ENCODE results near the gene CRYAB.

DNA sequence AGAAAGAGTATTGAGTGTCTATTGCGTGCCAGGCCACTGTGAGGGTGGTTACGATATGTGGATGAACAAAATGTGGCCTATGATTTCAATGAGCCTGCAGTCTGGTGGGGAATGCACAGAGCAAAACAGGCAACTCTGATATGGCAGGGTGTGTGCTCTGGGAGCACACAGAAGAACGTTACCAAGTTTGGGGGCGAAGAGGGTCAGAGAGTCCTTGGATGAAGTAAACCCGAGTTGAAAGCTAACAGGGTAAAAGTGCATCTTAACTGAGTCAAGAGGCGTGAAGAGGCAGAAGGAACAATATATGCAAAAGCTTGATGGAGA, 32.0 kb downstream of the CRYAB start:
- TF ChIP-seq POLR2AphosphoS5 (IDR thresholded peaks at IDR 0.05; ENCODE audit: low read depth) = no peak
- TF ChIP-seq, protein P1, sequence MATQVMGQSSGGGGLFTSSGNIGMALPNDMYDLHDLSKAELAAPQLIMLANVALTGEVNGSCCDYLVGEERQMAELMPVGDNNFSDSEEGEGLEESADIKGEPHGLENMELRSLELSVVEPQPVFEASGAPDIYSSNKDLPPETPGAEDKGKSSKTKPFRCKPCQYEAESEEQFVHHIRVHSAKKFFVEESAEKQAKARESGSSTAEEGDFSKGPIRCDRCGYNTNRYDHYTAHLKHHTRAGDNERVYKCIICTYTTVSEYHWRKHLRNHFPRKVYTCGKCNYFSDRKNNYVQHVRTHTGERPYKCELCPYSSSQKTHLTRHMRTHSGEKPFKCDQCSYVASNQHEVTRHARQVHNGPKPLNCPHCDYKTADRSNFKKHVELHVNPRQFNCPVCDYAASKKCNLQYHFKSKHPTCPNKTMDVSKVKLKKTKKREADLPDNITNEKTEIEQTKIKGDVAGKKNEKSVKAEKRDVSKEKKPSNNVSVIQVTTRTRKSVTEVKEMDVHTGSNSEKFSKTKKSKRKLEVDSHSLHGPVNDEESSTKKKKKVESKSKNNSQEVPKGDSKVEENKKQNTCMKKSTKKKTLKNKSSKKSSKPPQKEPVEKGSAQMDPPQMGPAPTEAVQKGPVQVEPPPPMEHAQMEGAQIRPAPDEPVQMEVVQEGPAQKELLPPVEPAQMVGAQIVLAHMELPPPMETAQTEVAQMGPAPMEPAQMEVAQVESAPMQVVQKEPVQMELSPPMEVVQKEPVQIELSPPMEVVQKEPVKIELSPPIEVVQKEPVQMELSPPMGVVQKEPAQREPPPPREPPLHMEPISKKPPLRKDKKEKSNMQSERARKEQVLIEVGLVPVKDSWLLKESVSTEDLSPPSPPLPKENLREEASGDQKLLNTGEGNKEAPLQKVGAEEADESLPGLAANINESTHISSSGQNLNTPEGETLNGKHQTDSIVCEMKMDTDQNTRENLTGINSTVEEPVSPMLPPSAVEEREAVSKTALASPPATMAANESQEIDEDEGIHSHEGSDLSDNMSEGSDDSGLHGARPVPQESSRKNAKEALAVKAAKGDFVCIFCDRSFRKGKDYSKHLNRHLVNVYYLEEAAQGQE (IDR thresholded peaks at IDR 0.05; ENCODE audit: insufficient replicate concordance, low read depth) = no peak
- TF ChIP-seq, protein P2, sequence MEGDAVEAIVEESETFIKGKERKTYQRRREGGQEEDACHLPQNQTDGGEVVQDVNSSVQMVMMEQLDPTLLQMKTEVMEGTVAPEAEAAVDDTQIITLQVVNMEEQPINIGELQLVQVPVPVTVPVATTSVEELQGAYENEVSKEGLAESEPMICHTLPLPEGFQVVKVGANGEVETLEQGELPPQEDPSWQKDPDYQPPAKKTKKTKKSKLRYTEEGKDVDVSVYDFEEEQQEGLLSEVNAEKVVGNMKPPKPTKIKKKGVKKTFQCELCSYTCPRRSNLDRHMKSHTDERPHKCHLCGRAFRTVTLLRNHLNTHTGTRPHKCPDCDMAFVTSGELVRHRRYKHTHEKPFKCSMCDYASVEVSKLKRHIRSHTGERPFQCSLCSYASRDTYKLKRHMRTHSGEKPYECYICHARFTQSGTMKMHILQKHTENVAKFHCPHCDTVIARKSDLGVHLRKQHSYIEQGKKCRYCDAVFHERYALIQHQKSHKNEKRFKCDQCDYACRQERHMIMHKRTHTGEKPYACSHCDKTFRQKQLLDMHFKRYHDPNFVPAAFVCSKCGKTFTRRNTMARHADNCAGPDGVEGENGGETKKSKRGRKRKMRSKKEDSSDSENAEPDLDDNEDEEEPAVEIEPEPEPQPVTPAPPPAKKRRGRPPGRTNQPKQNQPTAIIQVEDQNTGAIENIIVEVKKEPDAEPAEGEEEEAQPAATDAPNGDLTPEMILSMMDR (IDR thresholded peaks at IDR 0.05; ENCODE audit: insufficient read depth, low read length) = no peak
